Natural killer cell (primary cell): ENCODE results near the gene MIOX. TPM values are rescaled to one million over a fixed set of nuclear protein-coding genes. Genes with fewer than 3 reads are reported as not detected.

Source experiments
- ATAC-seq, 3 donors: fragments of 150-1000 bp in 2 of 3; fragments of 200-7000 bp in 1 of 3; cut with Tn5 transposase; 1 replicate in 1 of 3; 2 replicates in 2 of 3; pipeline ENCODE4 v1.10.0; 2021; ENCODE audit warnings: mild to moderate bottlenecking in 2 of 3, moderate library complexity in 2 of 3
- DNase-seq, 2 donors: peaks; one replicate each; pipeline versions ENCODE4 v3.0.0 to v3.0.0-alpha.2; 2013 to 2021; ENCODE audit warnings: mixed read lengths in 1 of 2
- H3K27ac ChIP-seq: one replicate; pipeline ENCODE4 v1.5.1; 2013; ENCODE audit warnings: mild to moderate bottlenecking, low read length
- H3K27me3 ChIP-seq: one replicate; pipeline ENCODE4 v1.6.1; 2013; ENCODE audit warnings: low read length; ENCODE audit not compliant: control insufficient read depth, insufficient read depth
- H3K36me3 ChIP-seq: one replicate; pipeline ENCODE4 v1.6.1; 2013; ENCODE audit warnings: low read length; ENCODE audit not compliant: control insufficient read depth, insufficient read depth
- H3K4me1 ChIP-seq: one replicate; pipeline ENCODE4 v1.6.1; 2013; ENCODE audit warnings: low read length; ENCODE audit not compliant: control insufficient read depth, insufficient read depth
- H3K4me3 ChIP-seq: one replicate; pipeline ENCODE4 v1.5.1; 2013; ENCODE audit warnings: low read length
- H3K9me3 ChIP-seq: one replicate; pipeline ENCODE4 v1.6.1; 2013; ENCODE audit warnings: low read length; ENCODE audit not compliant: control insufficient read depth, insufficient read depth
- H3K27ac Mint-ChIP-seq, 2 donors: one replicate each; pipeline ENCODE4 v1.8.0; 2022; ENCODE audit warnings: mild to moderate bottlenecking in 2 of 2, mixed read lengths in 2 of 2, moderate library complexity in 1 of 2
- H3K27me3 Mint-ChIP-seq, 2 donors: one replicate each; pipeline ENCODE4 v1.8.0; 2022; ENCODE audit warnings: low read depth in 2 of 2, mixed read lengths in 2 of 2
- H3K36me3 Mint-ChIP-seq: one replicate; pipeline ENCODE4 v1.8.0; 2022; ENCODE audit warnings: mixed read lengths
- H3K4me1 Mint-ChIP-seq, 2 donors: one replicate each; pipeline ENCODE4 v1.8.0; 2022; ENCODE audit warnings: mixed read lengths in 2 of 2
- H3K4me3 Mint-ChIP-seq: one replicate; pipeline ENCODE4 v1.8.0; 2022; ENCODE audit warnings: mild to moderate bottlenecking, moderate library complexity, mixed read lengths
- H3K9me3 Mint-ChIP-seq, 2 donors: one replicate each; pipeline ENCODE4 v1.8.0; 2022; ENCODE audit warnings: mixed read lengths in 2 of 2
- CTCF ChIP-seq: fragments of 200-600 bp; IDR thresholded peaks from one replicate; pipeline ENCODE4 v1.8.0; 2022; ENCODE audit warnings: antibody characterized with exemption
- WGBS: methylation state at CpG from one replicate; pipeline ENCODE4 v1.1.7; 2013; ENCODE audit warnings: missing lambda C conversion rate; ENCODE audit not compliant: insufficient coverage; 5-methylcytosine and 5-hydroxymethylcytosine counted together
- intact Hi-C: fragments of 100-400 bp; cut with micrococcal nuclease; formaldehyde crosslinking; loops from one replicate; pipeline ENCODE4 v1.14.2; 2022
- total RNA-seq, 4 donors: library from RNA; stranded (reverse); fragments of 120-200 nt in 1 of 4; gene quantifications; one replicate each; pipeline versions ENCODE4 v1.2.3 to v1.2.4, GENCODE V29; 2013 to 2022

Gene MIOX
- total RNA-seq, 3 donors from 2014 or later (not counting 1 experiment from before 2014, with no cell fraction given): 0.23 TPM; not detected in 2

- Mint-ChIP-seq H3K27ac (no peak overlapping the region), H3K36me3 (no peaks in the 10 kb centered on the region), H3K4me3 (no peak overlapping the region), H3K27me3 (peaks cover 12 to 16% of the 10 kb centered on the region in 2 donors), H3K9me3 (no peaks in the 10 kb centered on the region), H3K4me1 (no peaks in the 10 kb centered on the region)
- H3K4me3 ChIP-seq: no peak overlapping the region
- 88% methylated on average over 31 of the region's 31 CpGs for WGBS
- no peak overlapping the region for H3K27ac ChIP-seq
- no peak for ATAC-seq
- peaks cover 17% of the 10 kb centered on the region for H3K4me1 ChIP-seq
- intact Hi-C loops: no loop called here
- H3K9me3 ChIP-seq: no peaks in the 10 kb centered on the region
- no peak for DNase-seq
- peaks cover 14% of the 10 kb centered on the region for H3K27me3 ChIP-seq
- H3K36me3 ChIP-seq: no peaks in the 10 kb centered on the region
- TF ChIP-seq CTCF: no peak
Measured at GRCh38 chr22:50483977-50484853, 2.4 kb upstream of the MIOX start.

GRCh38 chr22:50485221-50486131 lies 1.2 kb upstream of the MIOX start:
- ATAC-seq (no peak), DNase-seq (no peak)
- Histone ChIP-seq H3K4me3 (no peak overlapping the region), H3K27ac (no peak overlapping the region), H3K36me3 (no peaks in the 10 kb centered on the region), H3K4me1 (peaks cover 17% of the 10 kb centered on the region), H3K9me3 (no peaks in the 10 kb centered on the region), H3K27me3 (peaks cover 14% of the 10 kb centered on the region)
- no peaks in the 10 kb centered on the region for H3K9me3 Mint-ChIP-seq
- intact Hi-C loops: no loop called here
- 71% methylated on average over 29 of the region's 29 CpGs for WGBS
- TF ChIP-seq CTCF: no peak
- no peaks in the 10 kb centered on the region for H3K4me1 Mint-ChIP-seq
- H3K27ac Mint-ChIP-seq: no peak overlapping the region
- H3K27me3 Mint-ChIP-seq: peaks cover 6 to 8% of the 10 kb centered on the region in 2 donors
- H3K4me3 Mint-ChIP-seq: no peak overlapping the region
- H3K36me3 Mint-ChIP-seq: no peaks in the 10 kb centered on the region

GRCh38 chr22:50487290-50488005 lies 789 bp downstream of the MIOX start:
- Histone ChIP-seq H3K27ac (no peak overlapping the region), H3K27me3 (peaks cover 8% of the 10 kb centered on the region), H3K4me1 (peaks cover 11% of the 10 kb centered on the region), H3K4me3 (no peak overlapping the region), H3K9me3 (no peaks in the 10 kb centered on the region), H3K36me3 (no peaks in the 10 kb centered on the region)
- intact Hi-C loops: no loop called here
- H3K4me1 Mint-ChIP-seq: peaks cover 0 to 5% of the 10 kb centered on the region in 2 donors
- ATAC-seq (no peak), DNase-seq (no peak)
- peaks cover 8 to 9% of the 10 kb centered on the region in 2 donors for H3K27me3 Mint-ChIP-seq
- no peak overlapping the region for H3K4me3 Mint-ChIP-seq
- H3K27ac Mint-ChIP-seq: no peak overlapping the region
- TF ChIP-seq CTCF: no peak
- 90% methylated on average over 23 of the region's 23 CpGs for WGBS
- H3K36me3 Mint-ChIP-seq: no peaks in the 10 kb centered on the region
- no peaks in the 10 kb centered on the region for H3K9me3 Mint-ChIP-seq
